ENCODE measurements around the gene OR1J4.
"Not testable (repeated sequence)": the region's sequence is repeated elsewhere in the genome, so short reads cannot be mapped to it uniquely, and the experiment has no call there.

GRCh38 chr9:122531157-122531556 is 12.2 kb downstream of the OR1J4 start:
- not testable (repeated sequence) for TF ChIP-seq CTCF (IDR thresholded peaks at IDR 0.05; ENCODE audit: insufficient read depth, low read length); POLR2AphosphoS5 (IDR thresholded peaks at IDR 0.05; ENCODE audit: low read depth); GABPA (IDR thresholded peaks at IDR 0.05; ENCODE audit: low read depth)

Measured in HL-60 (cell line).